Measurements from ENCODE around the gene LIN37.
"Not testable (repeated sequence)": the region's sequence is repeated elsewhere in the genome, so short reads cannot be mapped to it uniquely, and the experiment has no call there.

LIN37 gene

DNA sequence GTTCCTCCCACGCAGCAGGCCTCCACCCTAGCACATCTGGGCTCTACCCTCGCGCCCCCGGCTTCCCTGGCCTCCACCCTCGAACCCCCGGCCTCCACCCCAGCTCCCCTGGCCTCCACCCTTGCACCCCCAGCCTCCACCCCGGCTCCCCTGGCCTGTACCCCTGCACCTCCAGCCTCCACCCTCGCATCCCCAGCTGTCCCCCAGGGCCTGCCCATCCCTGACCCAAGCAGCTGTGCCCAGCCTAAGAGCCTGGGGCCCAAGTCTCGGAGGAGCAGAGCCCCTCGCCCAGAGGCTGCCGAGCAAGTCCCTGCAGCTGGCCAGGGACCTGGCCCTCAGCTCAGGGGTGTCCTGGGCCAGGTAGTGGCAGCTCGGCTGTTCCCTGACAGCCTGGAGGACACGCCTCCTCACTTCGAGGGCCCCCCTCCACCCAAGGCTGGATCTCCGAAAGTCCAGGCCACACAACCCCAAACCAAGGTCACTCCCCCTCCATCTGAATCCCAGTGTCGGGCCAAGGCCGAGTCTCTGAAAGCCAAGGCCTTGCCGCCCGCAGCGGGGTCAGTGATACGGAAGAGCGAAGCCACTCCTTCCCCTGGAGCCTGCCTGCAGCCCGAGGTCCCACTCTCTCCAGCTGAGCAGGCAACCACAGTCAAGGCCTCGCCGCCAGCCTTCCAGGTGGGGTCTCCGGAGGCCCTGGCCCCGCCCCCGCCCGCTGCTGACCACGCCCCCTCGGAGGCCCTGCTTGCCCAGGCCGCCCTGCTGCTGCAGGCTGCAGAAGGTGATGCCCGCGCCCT lies 19.1 kb downstream of the LIN37 start:
- Histone ChIP-seq H2BK5ac (ENCODE audit: low read depth, low read length, poor library complexity, severe bottlenecking) (no peak overlapping the region), H3K27ac (ENCODE audit: low read length, poor library complexity, severe bottlenecking) (no peak overlapping the region), H4K91ac (ENCODE audit: low read length) (no peak overlapping the region), H3K9me3 (ENCODE audit: control insufficient read depth, low read length) (no peaks in the 10 kb centered on the region), H3K36me3 (ENCODE audit: control insufficient read depth in 1 of 2, insufficient read depth in 2 of 2, low read depth in 1 of 2, low read length in 2 of 2) (peaks cover 35 to 46% of the 10 kb centered on the region in 2 experiments), H3K14ac (ENCODE audit: low read length in 2 of 2) (no peak overlapping the region), H2BK15ac (ENCODE audit: low read depth, poor library complexity, severe bottlenecking) (no peak overlapping the region), H3K79me1 (replicated peaks; ENCODE audit: low read length, poor library complexity, severe bottlenecking) (peaks cover 12% of the 10 kb centered on the region), H2AFZ (ENCODE audit: low read depth, low read length) (no peak overlapping the region), H3K23ac (ENCODE audit: low read length in 2 of 2) (no peak overlapping the region), H4K8ac (ENCODE audit: low read length) (no peak overlapping the region), H3K4me2 (ENCODE audit: low read length, poor library complexity, severe bottlenecking) (no peak overlapping the region), H2AK5ac (ENCODE audit: low read length, severe bottlenecking) (no peak overlapping the region), H2BK12ac (ENCODE audit: low read length in 2 of 2) (no peak overlapping the region), H3K9ac (ENCODE audit: low read length) (no peak overlapping the region), H3K18ac (ENCODE audit: low read depth in 1 of 2, low read length in 2 of 2) (no peak overlapping the region), H3K4ac (ENCODE audit: low read depth in 1 of 2, low read length in 2 of 2) (no peak overlapping the region), H3K27me3 (ENCODE audit: control insufficient read depth in 1 of 2, insufficient read depth in 1 of 2, low read length in 2 of 2) (no peaks in the 10 kb centered on the region), H3K4me3 (ENCODE audit: insufficient read depth in 1 of 2, low read depth in 1 of 2, low read length in 2 of 2) (no peak overlapping the region), H3K4me1 (ENCODE audit: control insufficient read depth, insufficient read depth, low read depth, low read length) (peaks cover 12% of the 10 kb centered on the region), H2BK120ac (ENCODE audit: low read depth, low read length) (no peak overlapping the region)
- no peak for DNase-seq
- 67% methylated on average over 34 of the region's 34 CpGs for WGBS

DNA sequence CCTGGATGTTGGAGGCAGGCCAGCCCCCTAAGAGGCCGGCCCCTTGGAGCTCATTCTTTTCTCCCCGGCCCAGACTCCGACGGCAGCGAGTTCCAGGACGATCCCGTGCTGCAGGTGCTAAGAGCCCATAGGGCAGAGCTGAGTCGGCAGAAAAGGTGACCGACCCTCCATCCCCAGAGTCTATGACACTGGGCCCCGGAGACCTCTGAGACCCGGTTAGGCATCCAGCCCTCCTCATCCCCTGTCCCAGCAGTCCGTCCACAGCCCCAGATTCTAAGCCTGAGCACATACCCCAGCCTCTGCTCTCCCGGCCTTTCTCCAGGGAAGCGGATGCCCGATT lies 19.7 kb downstream of the LIN37 start:
- DNase-seq = no peak
- Histone ChIP-seq H3K27ac (ENCODE audit: low read length, poor library complexity, severe bottlenecking) (no peak overlapping the region), H2BK12ac (ENCODE audit: low read length in 2 of 2) (no peak overlapping the region), H3K36me3 (ENCODE audit: control insufficient read depth in 1 of 2, insufficient read depth in 2 of 2, low read depth in 1 of 2, low read length in 2 of 2) (peaks cover 35 to 46% of the 10 kb centered on the region in 2 experiments), H3K4ac (ENCODE audit: low read depth in 1 of 2, low read length in 2 of 2) (no peak overlapping the region), H4K8ac (ENCODE audit: low read length) (no peak overlapping the region), H3K79me1 (replicated peaks; ENCODE audit: low read length, poor library complexity, severe bottlenecking) (peaks cover 12% of the 10 kb centered on the region), H3K9ac (ENCODE audit: low read length) (no peak overlapping the region), H2BK120ac (ENCODE audit: low read depth, low read length) (no peak overlapping the region), H2BK5ac (ENCODE audit: low read depth, low read length, poor library complexity, severe bottlenecking) (no peak overlapping the region), H3K4me1 (ENCODE audit: control insufficient read depth, insufficient read depth, low read depth, low read length) (peaks cover 12% of the 10 kb centered on the region), H3K9me3 (ENCODE audit: control insufficient read depth, low read length) (no peaks in the 10 kb centered on the region), H3K4me3 (ENCODE audit: insufficient read depth in 1 of 2, low read depth in 1 of 2, low read length in 2 of 2) (no peak overlapping the region), H3K14ac (ENCODE audit: low read length in 2 of 2) (no peak overlapping the region), H3K18ac (ENCODE audit: low read depth in 1 of 2, low read length in 2 of 2) (no peak overlapping the region), H2AFZ (ENCODE audit: low read depth, low read length) (no peak overlapping the region), H3K4me2 (ENCODE audit: low read length, poor library complexity, severe bottlenecking) (no peak overlapping the region), H4K91ac (ENCODE audit: low read length) (no peak overlapping the region), H2AK5ac (ENCODE audit: low read length, severe bottlenecking) (no peak overlapping the region), H3K27me3 (ENCODE audit: control insufficient read depth in 1 of 2, insufficient read depth in 1 of 2, low read length in 2 of 2) (no peaks in the 10 kb centered on the region), H3K23ac (ENCODE audit: low read length in 2 of 2) (no peak overlapping the region), H2BK15ac (ENCODE audit: low read depth, poor library complexity, severe bottlenecking) (no peak overlapping the region)
- 76% methylated on average over 15 of the region's 15 CpGs for WGBS

DNA sequence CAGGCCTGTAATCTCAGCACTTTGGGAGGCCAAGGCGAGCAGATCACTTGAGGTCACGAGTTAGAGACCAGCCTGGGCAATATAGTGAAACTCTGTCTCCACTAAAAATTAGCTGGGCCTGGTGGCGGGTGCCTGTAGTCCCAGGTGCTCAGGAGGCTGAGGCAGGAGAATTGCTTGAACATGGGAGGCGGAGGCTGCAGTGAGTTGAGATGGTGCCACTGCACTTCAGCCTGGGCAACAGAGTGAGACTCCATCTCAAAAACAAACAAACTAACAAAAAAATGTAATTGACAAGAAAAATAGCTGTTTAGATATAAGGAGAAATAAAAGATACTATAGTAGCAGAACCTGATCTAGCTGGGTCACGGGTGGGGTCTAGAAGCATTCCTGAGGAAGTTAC lies 24.0 kb downstream of the LIN37 start:
- H3K9ac ChIP-seq (ENCODE audit: low read length); H4K91ac ChIP-seq (ENCODE audit: low read length); H3K27me3 ChIP-seq (ENCODE audit: control insufficient read depth in 1 of 2, insufficient read depth in 1 of 2, low read length in 2 of 2); H3K14ac ChIP-seq (ENCODE audit: low read length in 2 of 2); DNase-seq; H3K27ac ChIP-seq (ENCODE audit: low read length, poor library complexity, severe bottlenecking); H3K23ac ChIP-seq (ENCODE audit: low read length in 2 of 2); H3K4ac ChIP-seq (ENCODE audit: low read depth in 1 of 2, low read length in 2 of 2); H4K8ac ChIP-seq (ENCODE audit: low read length); H2BK5ac ChIP-seq (ENCODE audit: low read depth, low read length, poor library complexity, severe bottlenecking); H2AK5ac ChIP-seq (ENCODE audit: low read length, severe bottlenecking); H3K4me2 ChIP-seq (ENCODE audit: low read length, poor library complexity, severe bottlenecking); H3K9me3 ChIP-seq (ENCODE audit: control insufficient read depth, low read length); H3K4me3 ChIP-seq (ENCODE audit: insufficient read depth in 1 of 2, low read depth in 1 of 2, low read length in 2 of 2); H2BK12ac ChIP-seq (ENCODE audit: low read length in 2 of 2); H2BK120ac ChIP-seq (ENCODE audit: low read depth, low read length); H2BK15ac ChIP-seq (ENCODE audit: low read depth, poor library complexity, severe bottlenecking); H3K18ac ChIP-seq (ENCODE audit: low read depth in 1 of 2, low read length in 2 of 2); H2AFZ ChIP-seq (ENCODE audit: low read depth, low read length): not testable (repeated sequence)
- Histone ChIP-seq H3K4me1 (ENCODE audit: control insufficient read depth, insufficient read depth, low read depth, low read length) (peaks cover 22% of the 10 kb centered on the region), H3K79me1 (replicated peaks; ENCODE audit: low read length, poor library complexity, severe bottlenecking) (peaks cover 18% of the 10 kb centered on the region), H3K36me3 (ENCODE audit: control insufficient read depth in 1 of 2, insufficient read depth in 2 of 2, low read depth in 1 of 2, low read length in 2 of 2) (peaks cover 11 to 16% of the 10 kb centered on the region in 2 experiments)
- 96% methylated on average over 4 of the region's 5 CpGs for WGBS

DNA sequence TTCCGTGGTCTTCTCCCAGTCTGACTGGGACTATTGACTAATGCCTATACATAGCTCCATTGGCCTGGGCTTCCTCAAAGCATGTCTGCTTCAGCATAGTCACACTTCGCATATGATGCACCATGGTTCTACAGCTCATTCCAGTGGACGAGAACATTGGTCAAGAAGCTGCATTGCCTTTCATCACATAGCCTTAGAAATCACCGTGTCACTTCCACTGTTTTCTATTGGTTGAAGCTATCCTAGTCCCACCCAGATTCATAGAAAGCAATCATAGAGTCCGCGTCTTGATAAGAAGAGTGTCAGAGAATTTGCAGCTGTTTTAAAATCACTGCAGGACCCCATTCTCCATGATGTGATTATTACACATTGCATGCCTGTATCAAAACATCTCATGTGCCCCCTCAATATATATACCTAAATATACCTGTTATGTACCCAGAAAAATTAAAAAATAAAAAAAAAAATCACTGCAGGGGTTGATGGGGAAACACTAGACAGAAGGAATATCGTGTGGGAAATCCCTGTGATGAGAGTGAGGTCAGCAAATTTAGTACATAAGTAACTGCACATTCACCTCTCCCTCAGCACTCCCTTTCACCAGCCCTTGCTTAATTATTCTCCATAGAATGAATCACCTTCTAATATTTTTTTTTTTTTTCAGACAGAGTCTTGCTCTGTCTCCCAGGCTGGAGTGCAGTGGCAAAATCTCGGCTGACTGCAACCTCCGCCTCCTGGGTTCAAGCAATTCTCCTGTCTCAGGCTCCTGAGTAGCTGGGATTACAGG lies 24.8 kb downstream of the LIN37 start:
- Histone ChIP-seq H4K91ac (ENCODE audit: low read length) (no peak overlapping the region), H3K4me3 (ENCODE audit: insufficient read depth in 1 of 2, low read depth in 1 of 2, low read length in 2 of 2) (no peak overlapping the region), H2AFZ (ENCODE audit: low read depth, low read length) (no peak overlapping the region), H3K4ac (ENCODE audit: low read depth in 1 of 2, low read length in 2 of 2) (no peak overlapping the region), H3K9ac (ENCODE audit: low read length) (no peak overlapping the region), H3K14ac (ENCODE audit: low read length in 2 of 2) (no peak overlapping the region), H3K79me1 (replicated peaks; ENCODE audit: low read length, poor library complexity, severe bottlenecking) (peaks cover 14% of the 10 kb centered on the region), H2BK120ac (ENCODE audit: low read depth, low read length) (no peak overlapping the region), H3K18ac (ENCODE audit: low read depth in 1 of 2, low read length in 2 of 2) (no peak overlapping the region), H3K4me2 (ENCODE audit: low read length, poor library complexity, severe bottlenecking) (no peak overlapping the region), H2AK5ac (ENCODE audit: low read length, severe bottlenecking) (no peak overlapping the region), H3K36me3 (ENCODE audit: control insufficient read depth in 1 of 2, insufficient read depth in 2 of 2, low read depth in 1 of 2, low read length in 2 of 2) (peaks cover 10 to 11% of the 10 kb centered on the region in 2 experiments), H2BK12ac (ENCODE audit: low read length in 2 of 2) (no peak overlapping the region), H3K27me3 (ENCODE audit: control insufficient read depth in 1 of 2, insufficient read depth in 1 of 2, low read length in 2 of 2) (no peaks in the 10 kb centered on the region), H4K8ac (ENCODE audit: low read length) (no peak overlapping the region), H3K9me3 (ENCODE audit: control insufficient read depth, low read length) (no peaks in the 10 kb centered on the region), H3K23ac (ENCODE audit: low read length in 2 of 2) (no peak overlapping the region), H2BK15ac (ENCODE audit: low read depth, poor library complexity, severe bottlenecking) (no peak overlapping the region), H2BK5ac (ENCODE audit: low read depth, low read length, poor library complexity, severe bottlenecking) (no peak overlapping the region), H3K27ac (ENCODE audit: low read length, poor library complexity, severe bottlenecking) (no peak overlapping the region), H3K4me1 (ENCODE audit: control insufficient read depth, insufficient read depth, low read depth, low read length) (peaks cover 14% of the 10 kb centered on the region)
- whole genome bisulfite sequencing = 80% methylated on average over 9 of the region's 9 CpGs
- peak; percentile 46 for DNase-seq

All from mesenchymal stem cell (in vitro differentiated cells and primary cell).